Duodenal mucosa (tissue), 2 donors: Measurements from ENCODE around the gene DARS1.

ENCODE experiments used
- H3K27ac ChIP-seq: one replicate; pipeline ENCODE4 v1.7.0; 2013; ENCODE audit warnings: low read depth, low read length
- H3K27me3 ChIP-seq, 2 donors: one replicate each; pipeline ENCODE4 v1.7.0; 2013; ENCODE audit warnings: low read length in 2 of 2, control low read depth in 1 of 2; ENCODE audit not compliant: insufficient read depth in 2 of 2, control insufficient read depth in 1 of 2
- H3K36me3 ChIP-seq, 2 donors: one replicate each; pipeline ENCODE4 v1.7.0; 2013; ENCODE audit warnings: low read length in 2 of 2, control low read depth in 1 of 2; ENCODE audit not compliant: insufficient read depth in 2 of 2, control insufficient read depth in 1 of 2
- H3K4me1 ChIP-seq, 2 donors: one replicate each; pipeline ENCODE4 v1.7.0; 2013; ENCODE audit warnings: low read length in 2 of 2, control low read depth in 1 of 2; ENCODE audit not compliant: insufficient read depth in 2 of 2, control insufficient read depth in 1 of 2
- H3K4me3 ChIP-seq, 2 donors: one replicate each; pipeline ENCODE4 v1.7.0; 2013; ENCODE audit warnings: low read length in 2 of 2, low read depth in 1 of 2
- H3K9ac ChIP-seq, 2 donors: one replicate each; pipeline ENCODE4 v1.7.0; 2013; ENCODE audit warnings: low read length in 2 of 2, low read depth in 1 of 2
- H3K9me3 ChIP-seq, 2 donors: one replicate each; pipeline ENCODE4 v1.7.0; 2013; ENCODE audit warnings: low read length in 2 of 2, control low read depth in 1 of 2; ENCODE audit not compliant: control insufficient read depth in 1 of 2

DARS1 gene

GRCh38 chr2:136006658-136007057 is 21.2 kb upstream of the DARS1 start:
- Histone ChIP-seq H3K36me3 (no peaks in the 10 kb centered on the region), H3K27me3 (no peaks in the 10 kb centered on the region), H3K27ac (no peak overlapping the region), H3K9me3 (no peaks in the 10 kb centered on the region), H3K4me1 (peaks cover 3 to 5% of the 10 kb centered on the region in 2 donors), H3K4me3 (no peak overlapping the region), H3K9ac (no peak overlapping the region)

DNA sequence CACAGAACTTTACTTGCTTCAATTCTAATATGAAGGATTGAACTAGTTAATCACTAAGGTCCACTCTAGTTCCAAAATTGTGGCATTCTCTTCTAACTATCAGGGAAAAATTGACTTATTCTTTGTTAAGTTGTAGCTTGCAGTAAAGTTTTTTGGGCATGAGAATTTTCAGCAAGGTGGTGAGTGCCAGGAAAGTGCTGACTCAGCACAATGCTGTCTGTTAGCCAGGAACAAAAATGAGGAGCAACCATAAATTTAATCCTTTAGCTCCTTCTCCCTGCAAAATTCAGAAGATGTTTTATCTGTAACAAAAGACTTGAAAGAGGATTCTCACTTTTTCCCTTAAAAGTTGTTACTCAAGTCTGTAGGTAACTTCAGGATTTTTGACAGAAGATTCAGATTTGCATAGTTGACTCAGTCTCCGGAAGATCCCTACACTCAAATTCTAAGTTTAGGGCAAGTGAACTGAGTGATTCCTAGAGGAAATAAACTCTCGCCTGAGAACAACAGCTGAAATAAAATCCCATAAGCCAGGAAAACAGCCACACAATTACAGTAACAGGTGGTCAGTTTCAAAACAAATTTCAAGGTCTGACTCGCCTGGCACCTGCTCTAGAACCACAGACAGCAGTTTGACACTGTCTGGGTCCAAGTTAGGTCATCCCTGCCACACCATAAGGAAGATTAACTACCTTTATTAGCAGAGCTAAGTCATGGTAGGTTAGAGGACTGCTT is 20.2 kb upstream of the DARS1 start:
- no peak overlapping the region for H3K9ac ChIP-seq
- H3K27me3 ChIP-seq, result no peaks in the 10 kb centered on the region
- no peak overlapping the region for H3K27ac ChIP-seq
- no peaks in the 10 kb centered on the region for H3K36me3 ChIP-seq
- H3K9me3 ChIP-seq, result no peaks in the 10 kb centered on the region
- H3K4me3 ChIP-seq, result no peak overlapping the region
- H3K4me1 ChIP-seq, result peaks cover 3 to 5% of the 10 kb centered on the region in 2 donors

DNA sequence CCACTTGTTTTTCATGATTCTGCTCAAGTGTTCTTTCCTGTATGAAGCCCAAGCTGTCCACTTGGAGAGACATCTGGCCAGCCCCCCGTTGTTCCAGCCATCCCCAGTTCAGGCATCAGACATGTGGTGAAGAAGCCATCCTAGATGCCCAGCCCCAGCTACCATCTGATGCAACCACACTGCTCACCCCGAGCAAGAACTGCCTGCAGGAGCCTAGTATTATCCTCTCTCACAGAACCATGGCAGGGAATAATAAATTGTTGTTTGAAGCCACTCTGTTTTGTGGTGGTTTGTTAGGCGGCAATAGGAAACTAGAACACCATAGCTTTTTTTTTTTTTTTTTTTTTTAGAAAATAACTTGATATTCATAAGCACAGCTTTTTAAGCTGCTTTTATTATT is 19.5 kb upstream of the DARS1 start:
- Histone ChIP-seq H3K9me3 (no peaks in the 10 kb centered on the region), H3K9ac (no peak overlapping the region), H3K4me3 (no peak overlapping the region), H3K27ac (no peak overlapping the region), H3K36me3 (no peaks in the 10 kb centered on the region), H3K27me3 (no peaks in the 10 kb centered on the region), H3K4me1 (peaks cover 3 to 5% of the 10 kb centered on the region in 2 donors)

DNA sequence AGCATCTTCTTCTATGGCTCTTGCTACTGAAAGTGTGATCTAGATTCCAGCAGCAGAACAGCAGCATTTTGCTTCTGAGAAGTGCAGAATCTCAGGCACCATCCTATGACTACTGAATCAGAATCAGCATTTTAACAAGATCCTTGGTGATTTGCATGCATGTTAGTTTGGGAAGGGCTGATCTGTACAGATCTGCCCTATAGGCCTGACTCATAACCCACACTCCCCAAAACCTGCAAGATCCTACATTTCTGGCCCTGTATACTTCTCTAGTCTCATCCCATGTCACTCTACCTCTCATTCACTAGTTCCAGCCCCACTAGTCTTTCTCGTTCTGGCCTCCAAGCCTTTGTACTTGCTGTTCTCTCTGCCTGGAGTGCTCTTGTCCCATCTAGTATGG is 15.7 kb upstream of the DARS1 start:
- Histone ChIP-seq H3K36me3 (no peaks in the 10 kb centered on the region), H3K27me3 (no peaks in the 10 kb centered on the region), H3K27ac (no peak overlapping the region), H3K4me3 (no peak overlapping the region), H3K9ac (no peak overlapping the region), H3K4me1 (peaks cover 0 to 4% of the 10 kb centered on the region in 2 donors), H3K9me3 (no peaks in the 10 kb centered on the region)

GRCh38 chr2:136000502-136000901 is 15.1 kb upstream of the DARS1 start:
- Histone ChIP-seq H3K27me3 (no peaks in the 10 kb centered on the region), H3K27ac (no peak overlapping the region), H3K9me3 (no peaks in the 10 kb centered on the region), H3K4me1 (no peaks in the 10 kb centered on the region), H3K4me3 (no peak overlapping the region), H3K9ac (no peak overlapping the region), H3K36me3 (no peaks in the 10 kb centered on the region)

DNA sequence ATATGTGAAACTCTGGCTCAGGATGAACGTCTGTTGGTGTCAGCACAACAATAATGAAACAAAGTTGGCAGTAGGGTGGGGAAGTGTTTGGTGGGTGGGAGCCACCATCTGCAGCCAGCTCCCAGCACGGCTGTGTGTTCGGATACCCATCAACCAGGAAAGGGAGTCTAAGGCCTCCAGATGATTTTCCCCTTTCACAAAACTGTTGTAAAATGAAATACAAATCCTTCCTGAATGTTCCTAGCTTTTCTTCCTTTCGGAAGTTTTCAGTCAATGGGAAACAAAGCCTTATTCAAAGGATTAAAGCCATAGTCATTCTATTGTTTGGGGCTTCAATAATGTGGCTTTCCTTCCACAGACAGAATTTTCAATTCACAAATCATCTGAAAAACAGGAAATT is 14.5 kb upstream of the DARS1 start:
- no peaks in the 10 kb centered on the region for H3K4me1 ChIP-seq
- no peaks in the 10 kb centered on the region for H3K9me3 ChIP-seq
- no peak overlapping the region for H3K27ac ChIP-seq
- H3K27me3 ChIP-seq, result no peaks in the 10 kb centered on the region
- H3K36me3 ChIP-seq, result no peaks in the 10 kb centered on the region
- no peak overlapping the region for H3K4me3 ChIP-seq
- no peak overlapping the region for H3K9ac ChIP-seq

- Histone ChIP-seq H3K4me1 (no peaks in the 10 kb centered on the region), H3K4me3 (no peak overlapping the region), H3K27ac (no peak overlapping the region), H3K9ac (no peak overlapping the region), H3K9me3 (no peaks in the 10 kb centered on the region), H3K27me3 (no peaks in the 10 kb centered on the region), H3K36me3 (no peaks in the 10 kb centered on the region)
Observed at GRCh38 chr2:135998879-135999278, 13.5 kb upstream of the DARS1 start.

GRCh38 chr2:135997380-135997779 is 12.0 kb upstream of the DARS1 start:
- no peaks in the 10 kb centered on the region for H3K36me3 ChIP-seq
- no peaks in the 10 kb centered on the region for H3K9me3 ChIP-seq
- H3K27me3 ChIP-seq, result no peaks in the 10 kb centered on the region
- H3K9ac ChIP-seq, result no peak overlapping the region
- no peaks in the 10 kb centered on the region for H3K4me1 ChIP-seq
- H3K4me3 ChIP-seq, result no peak overlapping the region
- H3K27ac ChIP-seq, result no peak overlapping the region

GRCh38 chr2:135996304-135996703 is 10.9 kb upstream of the DARS1 start:
- Histone ChIP-seq H3K4me1 (no peaks in the 10 kb centered on the region), H3K9ac (no peak overlapping the region), H3K27ac (no peak overlapping the region), H3K9me3 (no peaks in the 10 kb centered on the region), H3K4me3 (no peak overlapping the region), H3K36me3 (no peaks in the 10 kb centered on the region), H3K27me3 (no peaks in the 10 kb centered on the region)

GRCh38 chr2:135994281-135994680 is 8.9 kb upstream of the DARS1 start:
- no peak overlapping the region for H3K9ac ChIP-seq
- H3K27ac ChIP-seq, result no peak overlapping the region
- no peaks in the 10 kb centered on the region for H3K36me3 ChIP-seq
- no peaks in the 10 kb centered on the region for H3K9me3 ChIP-seq
- no peaks in the 10 kb centered on the region for H3K27me3 ChIP-seq
- H3K4me3 ChIP-seq, result no peak overlapping the region
- H3K4me1 ChIP-seq, result no peaks in the 10 kb centered on the region

DNA sequence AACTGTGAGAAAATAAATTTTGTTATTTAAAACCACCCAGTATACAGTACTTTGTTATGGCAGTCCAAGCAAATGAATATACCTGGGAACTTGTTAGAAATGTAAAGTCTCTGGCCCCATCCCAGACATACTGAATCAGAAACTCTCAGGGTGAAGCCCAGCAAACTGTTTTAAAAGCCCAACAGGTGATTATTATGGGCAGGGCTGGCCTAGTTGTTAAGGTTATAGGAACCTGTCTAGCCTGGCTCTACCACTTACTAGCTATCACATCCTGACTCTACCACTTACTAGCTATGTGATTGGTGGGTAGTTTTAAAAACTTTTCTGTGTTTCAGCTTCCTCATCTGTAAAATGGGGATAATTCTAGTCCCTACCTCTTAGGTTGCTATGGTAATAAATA is 8.0 kb upstream of the DARS1 start:
- no peak overlapping the region for H3K4me3 ChIP-seq
- no peaks in the 10 kb centered on the region for H3K4me1 ChIP-seq
- H3K9me3 ChIP-seq, result no peaks in the 10 kb centered on the region
- no peak overlapping the region for H3K27ac ChIP-seq
- H3K9ac ChIP-seq, result no peak overlapping the region
- no peaks in the 10 kb centered on the region for H3K36me3 ChIP-seq
- no peaks in the 10 kb centered on the region for H3K27me3 ChIP-seq
